ENCODE data around the gene THBD.

Gene THBD

GRCh38 chr20:23049201-23050075, at the start of gene THBD:
THBD (minus strand) TSS chr20:23049672; CDS start chr20:23049504, 168 bp downstream.
- DNase-seq (ENCODE audit: low spot score), result no peak

- no peak for DNase-seq (ENCODE audit: low spot score)
Observed at GRCh38 chr20:23097636-23098580, 48.4 kb upstream of the THBD start.

GRCh38 chr20:23096986-23097520, 47.6 kb upstream of the THBD start:
- no peak for DNase-seq (ENCODE audit: low spot score)

GRCh38 chr20:23096097-23096496, 46.6 kb upstream of the THBD start:
- DNase-seq (ENCODE audit: low spot score), result no peak

- no peak for DNase-seq (ENCODE audit: low spot score)
Observed at GRCh38 chr20:23095499-23095898, 46.0 kb upstream of the THBD start.

- no peak for DNase-seq (ENCODE audit: low spot score)
Observed at GRCh38 chr20:23094927-23095326, 45.5 kb upstream of the THBD start.

GRCh38 chr20:23094213-23094896, 44.9 kb upstream of the THBD start:
- no peak for DNase-seq (ENCODE audit: low spot score)

GRCh38 chr20:23093613-23094012, 44.1 kb upstream of the THBD start:
- no peak for DNase-seq (ENCODE audit: low spot score)

- DNase-seq (ENCODE audit: low spot score), result no peak
Observed at GRCh38 chr20:23092861-23093495, 43.5 kb upstream of the THBD start.

- no peak for DNase-seq (ENCODE audit: low spot score)
Observed at GRCh38 chr20:23092384-23092756, 42.9 kb upstream of the THBD start.

GRCh38 chr20:23091721-23092383, 42.4 kb upstream of the THBD start:
- DNase-seq (ENCODE audit: low spot score), result no peak

GRCh38 chr20:23090878-23091277, 41.4 kb upstream of the THBD start:
- DNase-seq (ENCODE audit: low spot score), result no peak

GRCh38 chr20:23090147-23090546, 40.7 kb upstream of the THBD start:
- no peak for DNase-seq (ENCODE audit: low spot score)

- DNase-seq (ENCODE audit: low spot score), result no peak
Observed at GRCh38 chr20:23088866-23089265, 39.4 kb upstream of the THBD start.

- DNase-seq (ENCODE audit: low spot score), result no peak
Observed at GRCh38 chr20:23087587-23088251, 38.2 kb upstream of the THBD start.

- DNase-seq (ENCODE audit: low spot score), result peak; percentile 2
Observed at GRCh38 chr20:23086931-23087411, 37.5 kb upstream of the THBD start.

- DNase-seq (ENCODE audit: low spot score), result peak; percentile 11
Observed at GRCh38 chr20:23086056-23086566, 36.6 kb upstream of the THBD start, which contains the start of gene CD93. CD93 (minus strand) TSS chr20:23086324; CDS start chr20:23086192, 132 bp downstream.

- no peak for DNase-seq (ENCODE audit: low spot score)
Observed at GRCh38 chr20:23085436-23086055, 36.1 kb upstream of the THBD start.

GRCh38 chr20:23084845-23085365, 35.4 kb upstream of the THBD start:
- no peak for DNase-seq (ENCODE audit: low spot score)

Measured in CD4-positive, alpha-beta T cell treated with Interleukin-15 for 4 hours (primary cell).